HUES6 (cell line): ENCODE results near the gene PFKP.
A peak's percentile ranks its signal among the peaks of the same experiment; 100 is the strongest.

Experiments used
- H3K27ac ChIP-seq: 2 replicates; pipeline ENCODE4 v1.7.0; 2013; ENCODE audit warnings: low read depth, mild to moderate bottlenecking, low read length, inconsistent platforms
- H3K27me3 ChIP-seq: 2 replicates; pipeline ENCODE4 v1.6.1; 2013; ENCODE audit warnings: low read length; ENCODE audit not compliant: control insufficient read depth, insufficient read depth
- H3K36me3 ChIP-seq: 2 replicates; pipeline ENCODE4 v1.6.1; 2013; ENCODE audit warnings: low read length; ENCODE audit not compliant: control insufficient read depth, insufficient read depth
- H3K4me1 ChIP-seq: 2 replicates; pipeline ENCODE4 v1.6.1; 2013; ENCODE audit warnings: low read length; ENCODE audit not compliant: control insufficient read depth, insufficient read depth
- H3K4me3 ChIP-seq: 2 replicates; pipeline ENCODE4 v1.5.1; 2013; ENCODE audit warnings: low read depth, low read length
- H3K9ac ChIP-seq: one replicate; pipeline ENCODE4 v1.6.1; 2013; ENCODE audit warnings: mild to moderate bottlenecking, low read length
- H3K9me3 ChIP-seq: 2 replicates; pipeline ENCODE4 v1.6.1; 2013; ENCODE audit warnings: low read depth, low read length; ENCODE audit not compliant: control insufficient read depth, insufficient read depth

PFKP gene

DNA sequence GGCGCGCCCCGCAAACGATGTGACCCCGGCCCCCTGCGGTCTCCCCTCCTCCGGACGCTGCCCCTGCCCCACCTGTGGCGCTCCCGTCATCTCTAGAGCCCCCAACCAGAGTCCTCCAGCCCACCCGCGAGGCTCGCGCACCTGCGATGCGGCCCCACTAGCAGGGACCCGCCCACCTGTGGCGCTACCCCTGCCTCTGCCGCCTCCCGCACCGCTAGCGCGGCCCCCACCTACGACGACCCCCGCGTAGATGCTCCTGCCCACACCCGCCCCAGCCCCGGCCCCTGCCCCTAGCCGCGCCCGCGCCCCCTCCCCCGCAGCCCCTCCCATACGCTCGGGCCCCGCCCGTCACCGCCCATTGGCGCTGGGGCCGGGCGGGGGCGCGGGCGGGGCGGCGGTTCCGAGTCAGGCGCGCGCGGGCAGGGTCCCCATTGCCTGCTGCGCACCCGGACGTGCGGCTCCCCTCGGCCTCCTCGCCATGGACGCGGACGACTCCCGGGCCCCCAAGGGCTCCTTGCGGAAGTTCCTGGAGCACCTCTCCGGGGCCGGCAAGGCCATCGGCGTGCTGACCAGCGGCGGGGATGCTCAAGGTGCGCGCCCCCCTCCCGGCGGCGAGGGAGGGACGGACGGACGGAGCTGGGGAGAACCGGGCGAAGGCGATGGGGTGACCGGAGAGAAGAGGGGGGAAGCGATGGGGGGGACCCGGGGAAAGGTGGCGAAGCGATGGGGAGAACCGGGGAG lies at the start of gene PFKP:
PFKP (plus strand) TSS at position 431 of the 741 bp plus-strand sequence; CDS start at position 479, 48 bp downstream.
- H3K9me3 ChIP-seq, result no peaks in the 10 kb centered on the region
- H3K9ac ChIP-seq, result peak within 1 kb of the TSS; percentile 84
- H3K4me3 ChIP-seq, result peak within 1 kb of the TSS; percentile 89
- H3K27ac ChIP-seq, result peak within 1 kb of the TSS; percentile 82; the same call in 1 of the 2 replicates
- H3K4me1 ChIP-seq, result peaks cover 20% of the 10 kb centered on the region
- H3K27me3 ChIP-seq, result peaks cover 21% of the 10 kb centered on the region
- H3K36me3 ChIP-seq, result peaks cover 21% of the 10 kb centered on the region

DNA sequence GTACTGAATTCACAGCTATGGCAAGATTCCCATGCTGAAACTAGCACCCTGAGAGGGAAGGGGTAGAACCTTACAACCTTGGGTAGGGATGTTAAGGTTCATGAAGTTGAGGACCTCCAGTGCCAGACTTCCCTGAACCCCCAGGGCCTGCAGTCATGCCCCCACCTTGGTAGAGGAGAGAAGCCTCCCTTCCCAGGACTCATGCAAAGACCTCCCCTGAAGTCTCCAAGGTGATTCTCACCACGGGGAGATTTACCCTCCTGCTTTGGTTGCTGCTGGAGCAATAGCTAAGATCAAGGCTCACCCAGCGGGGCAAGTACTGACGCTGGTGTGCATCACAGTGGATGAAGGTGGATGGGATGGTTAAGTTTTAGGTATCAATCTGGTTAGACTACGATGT lies 49.1 kb upstream of the PFKP start:
- H3K27ac ChIP-seq, result no peak overlapping the region
- no peaks in the 10 kb centered on the region for H3K36me3 ChIP-seq
- H3K9me3 ChIP-seq, result 0 out of 2 replicates have a peak, but pooled peaks cover 2% of the 10 kb centered on the region
- no peaks in the 10 kb centered on the region for H3K4me1 ChIP-seq
- no peaks in the 10 kb centered on the region for H3K27me3 ChIP-seq
- H3K9ac ChIP-seq, result no peak overlapping the region
- H3K4me3 ChIP-seq, result no peak overlapping the region

GRCh38 chr10:3020311-3020710 lies 47.0 kb upstream of the PFKP start:
- Histone ChIP-seq H3K9me3 (no peaks in the 10 kb centered on the region), H3K4me1 (no peaks in the 10 kb centered on the region), H3K9ac (no peak overlapping the region), H3K4me3 (no peak overlapping the region), H3K36me3 (no peaks in the 10 kb centered on the region), H3K27ac (no peak overlapping the region), H3K27me3 (no peaks in the 10 kb centered on the region)

- Histone ChIP-seq H3K36me3 (no peaks in the 10 kb centered on the region), H3K27ac (no peak overlapping the region), H3K27me3 (no peaks in the 10 kb centered on the region), H3K4me1 (no peaks in the 10 kb centered on the region), H3K4me3 (no peak overlapping the region), H3K9ac (no peak overlapping the region), H3K9me3 (no peaks in the 10 kb centered on the region)
Measured at GRCh38 chr10:3020881-3021280, 46.5 kb upstream of the PFKP start.

DNA sequence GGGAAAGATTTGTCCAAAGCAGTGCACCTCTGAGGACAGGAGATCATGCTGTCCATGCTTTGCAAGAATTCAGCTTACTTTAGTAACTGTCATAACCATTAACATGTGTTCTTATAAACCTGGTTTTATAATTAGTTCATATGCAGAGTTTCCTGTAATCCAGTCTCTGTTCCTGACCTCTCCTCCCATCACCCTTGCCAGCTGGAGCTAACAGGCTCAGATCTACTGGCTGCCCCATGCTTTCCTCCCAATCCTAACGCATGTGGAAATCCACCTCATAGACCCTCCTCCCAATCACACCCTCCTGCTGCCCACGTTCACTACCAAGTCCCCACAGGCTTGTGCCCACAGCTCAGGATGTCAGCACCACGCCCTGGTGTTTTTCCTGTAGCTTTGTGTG lies 45.3 kb upstream of the PFKP start:
- H3K9me3 ChIP-seq, result no peaks in the 10 kb centered on the region
- H3K27me3 ChIP-seq, result no peaks in the 10 kb centered on the region

GRCh38 chr10:3023892-3024291 lies 43.5 kb upstream of the PFKP start:
- Histone ChIP-seq H3K27ac (no peak overlapping the region), H3K4me3 (no peak overlapping the region), H3K9ac (no peak overlapping the region), H3K9me3 (no peaks in the 10 kb centered on the region), H3K36me3 (no peaks in the 10 kb centered on the region), H3K27me3 (no peaks in the 10 kb centered on the region), H3K4me1 (no peaks in the 10 kb centered on the region)

More for the DNA sequence above, 45.3 kb upstream of the PFKP start:
- no peaks in the 10 kb centered on the region for H3K4me1 ChIP-seq
- no peak overlapping the region for H3K27ac ChIP-seq
- H3K9ac ChIP-seq, result no peak overlapping the region
- H3K36me3 ChIP-seq, result no peaks in the 10 kb centered on the region
- H3K4me3 ChIP-seq, result no peak overlapping the region

GRCh38 chr10:3025026-3025683 lies 42.2 kb upstream of the PFKP start:
- Histone ChIP-seq H3K36me3 (no peaks in the 10 kb centered on the region), H3K4me3 (no peak overlapping the region), H3K27ac (no peak overlapping the region), H3K27me3 (no peaks in the 10 kb centered on the region), H3K4me1 (no peaks in the 10 kb centered on the region), H3K9me3 (no peaks in the 10 kb centered on the region), H3K9ac (no peak overlapping the region)

GRCh38 chr10:3027866-3028265 lies 39.5 kb upstream of the PFKP start:
- Histone ChIP-seq H3K27ac (no peak overlapping the region), H3K27me3 (no peaks in the 10 kb centered on the region), H3K9ac (no peak overlapping the region), H3K4me3 (no peak overlapping the region), H3K4me1 (no peaks in the 10 kb centered on the region), H3K9me3 (no peaks in the 10 kb centered on the region), H3K36me3 (no peaks in the 10 kb centered on the region)

DNA sequence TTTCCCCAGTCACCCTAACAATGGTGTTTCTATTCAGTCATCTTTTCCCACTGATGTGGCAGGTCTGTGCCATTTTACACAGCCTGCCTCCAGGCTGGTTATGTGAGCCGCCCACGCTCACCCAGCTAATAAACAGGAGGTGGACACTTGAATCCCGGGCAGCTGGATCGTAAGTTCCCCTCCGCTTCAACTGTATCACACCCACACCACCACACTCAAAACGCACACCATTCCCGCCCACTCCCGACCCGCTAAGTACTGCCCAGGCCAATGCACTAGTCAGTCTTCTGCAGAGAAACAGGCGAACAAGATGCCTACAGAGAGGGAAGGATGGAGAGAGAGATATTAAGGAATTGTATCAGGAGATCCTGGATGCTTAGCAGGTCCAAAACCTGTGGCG lies 38.9 kb upstream of the PFKP start:
- Histone ChIP-seq H3K4me3 (no peak overlapping the region), H3K9ac (no peak overlapping the region), H3K36me3 (no peaks in the 10 kb centered on the region), H3K27ac (no peak overlapping the region), H3K4me1 (no peaks in the 10 kb centered on the region), H3K27me3 (no peaks in the 10 kb centered on the region), H3K9me3 (no peaks in the 10 kb centered on the region)

GRCh38 chr10:3030765-3031164 lies 36.6 kb upstream of the PFKP start:
- Histone ChIP-seq H3K27ac (no peak overlapping the region), H3K4me3 (no peak overlapping the region), H3K9me3 (no peaks in the 10 kb centered on the region), H3K27me3 (no peaks in the 10 kb centered on the region), H3K9ac (no peak overlapping the region), H3K4me1 (no peaks in the 10 kb centered on the region), H3K36me3 (no peaks in the 10 kb centered on the region)

DNA sequence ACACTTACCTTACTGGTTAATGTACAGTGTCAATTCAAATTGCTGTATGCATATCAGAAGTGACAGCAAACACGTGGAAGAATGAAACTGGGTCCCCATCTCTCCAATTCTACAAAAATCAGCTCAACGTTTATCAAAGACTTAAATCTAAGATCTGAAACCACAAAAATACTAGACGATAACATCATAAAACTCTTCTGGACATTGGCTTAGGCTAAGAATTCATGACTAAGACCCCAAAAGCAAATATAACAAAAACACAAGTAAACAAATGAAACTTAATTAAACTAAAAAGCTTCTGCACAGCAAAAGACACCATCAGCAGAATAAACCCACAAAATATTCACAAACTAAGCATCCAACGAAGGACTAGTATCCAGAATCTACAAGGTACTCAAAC lies 35.9 kb upstream of the PFKP start:
- Histone ChIP-seq H3K36me3 (no peaks in the 10 kb centered on the region), H3K4me1 (no peaks in the 10 kb centered on the region), H3K27me3 (no peaks in the 10 kb centered on the region), H3K9ac (no peak overlapping the region), H3K4me3 (no peak overlapping the region), H3K9me3 (no peaks in the 10 kb centered on the region), H3K27ac (no peak overlapping the region)
